Body of pancreas (tissue), 4 donors: ENCODE data around the gene METAP1D.

Source experiments
- CTCF ChIP-seq, 7 experiments: fragments of 450-650 bp in 4 of 7; fragments of 200-600 bp in 3 of 7; sonication (generic) in 3 of 7; IDR thresholded peaks; one replicate each; pipeline ENCODE4 v1.5.1; 2016 to 2019; ENCODE audit warnings: antibody characterized with exemption in 7 of 7
- POLR2A ChIP-seq, 3 donors: fragments of 450-650 bp; IDR thresholded peaks; one replicate each; pipeline ENCODE4 v1.6.1; 2016; ENCODE audit warnings: antibody characterized with exemption in 3 of 3, mild to moderate bottlenecking in 2 of 3

DNA sequence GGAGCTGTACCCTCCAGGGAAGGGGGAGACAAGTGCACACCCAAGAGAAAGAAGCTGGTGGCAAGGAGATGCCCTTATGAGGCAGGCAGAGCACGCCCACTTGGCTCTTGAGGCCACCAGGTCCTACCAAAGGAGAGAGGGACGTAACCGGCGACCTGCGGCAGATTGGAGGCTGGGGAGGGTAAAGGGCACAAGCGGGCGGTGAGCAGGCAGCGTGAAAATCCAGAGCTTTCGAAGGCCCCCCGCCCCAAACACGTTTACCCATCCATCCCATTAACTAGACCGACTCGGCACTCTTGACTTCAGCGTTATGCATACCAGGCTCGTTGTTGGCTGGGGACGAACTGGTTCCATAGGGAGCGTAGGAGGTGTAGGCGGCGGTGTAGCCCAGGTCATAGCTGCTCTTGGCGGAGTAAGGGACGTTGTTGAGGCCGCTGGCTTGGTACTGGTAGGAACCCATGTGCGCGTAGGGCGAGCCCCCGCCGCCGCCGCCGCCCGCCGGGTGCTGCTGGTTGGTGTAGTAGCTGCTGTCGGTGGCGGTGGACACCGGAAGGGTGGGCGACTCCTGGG is 102.2 kb downstream of the METAP1D start:
- TF ChIP-seq CTCF (IDR thresholded peaks at IDR 0.05) (no peak), POLR2A (IDR thresholded peaks at IDR 0.05) (no peak)
